MM.1S (cell line): ENCODE measurements around the gene ERI3.

Experiments
- DNase-seq: peaks from one replicate; pipeline ENCODE4 v3.0.0-alpha.2; 2015
- H2AFZ ChIP-seq: fragments of 300-600 bp; sonication (generic); 2 replicates; pipeline ENCODE4 v1.6.0; 2016; ENCODE audit warnings: antibody characterized with exemption, low read length
- H3F3A ChIP-seq: fragments of 300-600 bp; sonication (generic); 2 replicates; pipeline ENCODE4 v1.6.1; 2016; ENCODE audit warnings: mild to moderate bottlenecking, antibody characterized with exemption, low read length, moderate library complexity, mixed read lengths; ENCODE audit not compliant: insufficient read depth
- H3K27ac ChIP-seq: fragments of 300-600 bp; sonication (generic); 2 replicates; pipeline ENCODE4 v1.5.1; 2016; ENCODE audit warnings: mild to moderate bottlenecking, low read length
- H3K27me3 ChIP-seq: fragments of 300-600 bp; sonication (generic); replicated peaks from 2 replicates; pipeline ENCODE4 v1.6.0; 2016; ENCODE audit warnings: low read length; ENCODE audit not compliant: insufficient read depth
- H3K36me3 ChIP-seq: fragments of 300-600 bp; sonication (generic); replicated peaks from 2 replicates; pipeline ENCODE4 v1.6.1; 2016; ENCODE audit warnings: mild to moderate bottlenecking, low read length, mixed read lengths; ENCODE audit not compliant: insufficient read depth
- H3K4me1 ChIP-seq: fragments of 300-600 bp; sonication (generic); 2 replicates; pipeline ENCODE4 v1.6.1; 2016; ENCODE audit warnings: low read length, mixed read lengths
- H3K4me2 ChIP-seq: fragments of 300-600 bp; sonication (generic); 2 replicates; pipeline ENCODE4 v1.6.0; 2016; ENCODE audit warnings: low read depth, low read length
- H3K4me3 ChIP-seq: fragments of 300-600 bp; sonication (generic); 2 replicates; pipeline ENCODE4 v1.5.1; 2016; ENCODE audit warnings: low read length, mixed read lengths
- H3K79me2 ChIP-seq: fragments of 300-600 bp; sonication (generic); 2 replicates; pipeline ENCODE4 v1.6.1; 2016; ENCODE audit warnings: mixed run types, low read length, mixed read lengths
- H3K9ac ChIP-seq: fragments of 300-600 bp; sonication (generic); 2 replicates; pipeline ENCODE4 v1.6.1; 2016; ENCODE audit warnings: low read length, mixed read lengths
- H3K9me2 ChIP-seq: fragments of 300-600 bp; sonication (generic); replicated peaks from 2 replicates; pipeline ENCODE4 v1.6.1; 2016; ENCODE audit warnings: mild to moderate bottlenecking, low read length, mixed read lengths; ENCODE audit not compliant: insufficient read depth
- H3K9me3 ChIP-seq: fragments of 300-600 bp; sonication (generic); replicated peaks from 2 replicates; pipeline ENCODE4 v1.6.1; 2016; ENCODE audit warnings: mild to moderate bottlenecking, low read length, mixed read lengths; ENCODE audit not compliant: insufficient read depth
- H4K20me1 ChIP-seq: fragments of 300-600 bp; sonication (generic); 2 replicates; pipeline ENCODE4 v1.6.1; 2016; ENCODE audit warnings: mild to moderate bottlenecking, low read length, moderate library complexity, mixed read lengths; ENCODE audit not compliant: insufficient read depth
- CTCF ChIP-seq: fragments of 300-600 bp; sonication (generic); IDR thresholded peaks from 2 replicates; pipeline ENCODE4 v1.5.1; 2016; ENCODE audit warnings: antibody characterized with exemption, low read length, mixed read lengths
- EZH2 ChIP-seq: fragments of 300-600 bp; sonication (generic); optimal IDR thresholded peaks from 2 replicates; pipeline ENCODE3; 2017; ENCODE audit warnings: low read depth, mild to moderate bottlenecking, antibody characterized with exemption, low read length, mixed read lengths
- EZH2phosphoT487 ChIP-seq: fragments of 300-600 bp; sonication (generic); IDR thresholded peaks from 2 replicates; pipeline ENCODE4 v1.6.1; 2018; ENCODE audit warnings: antibody characterized with exemption, low read length

The ERI3 gene

GRCh38 chr1:44326024-44326701, 28.9 kb downstream of the ERI3 start:
- TF ChIP-seq EZH2phosphoT487 (no peak), EZH2 (no peak), CTCF (no peak)
- H3K4me1 ChIP-seq: no peaks in the 10 kb centered on the region
- H4K20me1 ChIP-seq: no peaks in the 10 kb centered on the region

GRCh38 chr1:44323947-44324346, 31.1 kb downstream of the ERI3 start:
- Histone ChIP-seq H3K36me3 (no peaks in the 10 kb centered on the region), H3K9me2 (no peaks in the 10 kb centered on the region), H4K20me1 (no peaks in the 10 kb centered on the region), H3K27me3 (no peaks in the 10 kb centered on the region), H2AFZ (no peak overlapping the region), H3K4me1 (no peaks in the 10 kb centered on the region), H3K27ac (no peak overlapping the region), H3K9ac (no peak overlapping the region), H3K4me2 (no peak overlapping the region), H3F3A (no peaks in the 10 kb centered on the region), H3K9me3 (no peaks in the 10 kb centered on the region), H3K79me2 (no peaks in the 10 kb centered on the region), H3K4me3 (no peak overlapping the region)
- TF ChIP-seq CTCF (no peak), EZH2 (no peak), EZH2phosphoT487 (no peak)
- DNase-seq: no peak

More at GRCh38 chr1:44326024-44326701, 28.9 kb downstream of the ERI3 start:
- no peak for DNase-seq
- H3K9ac ChIP-seq: no peak overlapping the region
- no peak overlapping the region for H3K27ac ChIP-seq
- no peak overlapping the region for H3K4me3 ChIP-seq
- no peaks in the 10 kb centered on the region for H3F3A ChIP-seq
- no peaks in the 10 kb centered on the region for H3K9me3 ChIP-seq
- no peaks in the 10 kb centered on the region for H3K27me3 ChIP-seq
- H3K36me3 ChIP-seq: no peaks in the 10 kb centered on the region
- H2AFZ ChIP-seq: no peak overlapping the region
- H3K4me2 ChIP-seq: no peak overlapping the region
- H3K79me2 ChIP-seq: no peaks in the 10 kb centered on the region
- no peaks in the 10 kb centered on the region for H3K9me2 ChIP-seq

GRCh38 chr1:44322367-44322766, 32.7 kb downstream of the ERI3 start:
- TF ChIP-seq CTCF (no peak), EZH2phosphoT487 (no peak), EZH2 (no peak)
- no peak for DNase-seq
- Histone ChIP-seq H3K4me1 (no peaks in the 10 kb centered on the region), H3K79me2 (no peaks in the 10 kb centered on the region), H3K9me2 (no peaks in the 10 kb centered on the region), H3K4me2 (no peak overlapping the region), H3F3A (no peaks in the 10 kb centered on the region), H3K9ac (no peak overlapping the region), H2AFZ (no peak overlapping the region), H3K27me3 (no peaks in the 10 kb centered on the region), H3K36me3 (no peaks in the 10 kb centered on the region), H3K4me3 (no peak overlapping the region), H3K27ac (no peak overlapping the region), H4K20me1 (no peaks in the 10 kb centered on the region), H3K9me3 (no peaks in the 10 kb centered on the region)
